HCT116 (cell line): ENCODE results near the gene CCDC71. TPM values are rescaled to one million over a fixed set of nuclear protein-coding genes. Genes with fewer than 3 reads are reported as not detected.

Experiments used
- ATAC-seq: fragments of 200-7000 bp; cut with Tn5 transposase; 2 replicates; pipeline ENCODE4 v1.9.1; 2020; ENCODE audit warnings: mild to moderate bottlenecking, moderate library complexity
- BruUV-seq: library from RNA; stranded (reverse); fragments of 400-500 nt; replicated peaks from 2 replicates; lab custom pipeline; 2021; lab: Mats Ljungman, UMichigan
- CTCF ChIA-PET: fragments of 300-600 bp; sonication (Branson Sonifier 250); formaldehyde crosslinking; loops from one replicate; lab custom pipeline; 2021; ENCODE audit warnings: antibody characterized with exemption; lab: Charles Lee
- POLR2A ChIA-PET: fragments of 300-600, 350-600 bp; sonication (Branson Sonifier 250); formaldehyde crosslinking; loops from one replicate; lab custom pipeline; 2021; ENCODE audit warnings: antibody characterized with exemption; lab: Charles Lee
- RAD21 ChIA-PET, 2 experiments: fragments of 300-600 bp; sonication (Branson Sonifier 250); formaldehyde crosslinking; loops; one replicate each; lab custom pipeline; 2023; ENCODE audit warnings: low total read pairs in 2 of 2; ENCODE audit not compliant: uncharacterized antibody in 2 of 2, unreplicated experiment in 2 of 2, low non-redundant PET in 1 of 2; lab: Charles Lee
- DNase-seq: peaks from one replicate; pipeline ENCODE4 v3.0.0-alpha.2; 2010; ENCODE audit warnings: low read depth, low spot score
- H2AFZ ChIP-seq: fragments of 200-600 bp; shearing (Covaris generic), sonication (generic); 2 replicates; pipeline ENCODE4 v1.6.1; 2017; ENCODE audit warnings: low read depth, mixed run types, mixed read lengths, antibody characterized with exemption, low read length; ENCODE audit not compliant: poor library complexity, severe bottlenecking
- H3K27ac ChIP-seq: 2 replicates; pipeline ENCODE4 v1.5.1; 2012; ENCODE audit warnings: low read depth, low read length
- H3K27me3 ChIP-seq: fragments of 200-600 bp; sonication (generic); 2 replicates; pipeline ENCODE4 v1.6.1; 2016; ENCODE audit warnings: mixed run types, low read length, mixed read lengths; ENCODE audit not compliant: insufficient read depth
- H3K36me3 ChIP-seq, 2 experiments: fragments of 200-500 bp in 1 of 2; fragments of 200-600 bp in 1 of 2; sonication (Bioruptor generic) in 1 of 2; sonication (generic) in 1 of 2; 2 replicates each; pipeline versions ENCODE4 v1.5.1 to v1.6.1; 2014 to 2016; ENCODE audit warnings: low read length in 2 of 2, inconsistent platforms in 1 of 2, mixed read lengths in 1 of 2, mixed run types in 1 of 2; ENCODE audit not compliant: insufficient read depth in 2 of 2, control insufficient read depth in 1 of 2
- H3K4me1 ChIP-seq, 2 experiments: fragments of 200-600 bp in 1 of 2; sonication (generic) in 1 of 2; 2 replicates each; pipeline versions ENCODE4 v1.5.1 to v1.6.1; 2012 to 2017; ENCODE audit warnings: low read length in 2 of 2, inconsistent platforms in 1 of 2, mild to moderate bottlenecking in 1 of 2, mixed read lengths in 1 of 2, mixed run types in 1 of 2, moderate library complexity in 1 of 2; ENCODE audit not compliant: insufficient read depth in 2 of 2, control insufficient read depth in 1 of 2
- H3K4me2 ChIP-seq: fragments of 200-600 bp; sonication (generic); 2 replicates; pipeline ENCODE4 v1.6.1; 2017; ENCODE audit warnings: mixed run types, low read length, mixed read lengths
- H3K4me3 ChIP-seq, 2 experiments: fragments of 200-600 bp in 1 of 2; sonication (generic) in 1 of 2; replicated peaks in 1 of 2; 2 replicates each; pipeline ENCODE4 v1.5.1; 2011 to 2016; ENCODE audit warnings: low read length in 2 of 2, control low read depth in 1 of 2, low read depth in 1 of 2, mild to moderate bottlenecking in 1 of 2, mixed read lengths in 1 of 2, mixed run types in 1 of 2
- H3K79me2 ChIP-seq: fragments of 200-600 bp; sonication (generic); 2 replicates; pipeline ENCODE4 v1.6.1; 2017; ENCODE audit warnings: mild to moderate bottlenecking, mixed run types, low read length, moderate library complexity, mixed read lengths; ENCODE audit not compliant: insufficient read depth
- H3K9ac ChIP-seq: fragments of 200-600 bp; sonication (generic); 2 replicates; pipeline ENCODE4 v1.6.1; 2016; ENCODE audit warnings: low read length, mixed read lengths
- H3K9me2 ChIP-seq: fragments of 200-600 bp; sonication (generic), shearing (Covaris generic); 2 replicates; pipeline ENCODE4 v1.6.1; 2017; ENCODE audit warnings: mixed run types, mild to moderate bottlenecking, moderate library complexity; ENCODE audit not compliant: insufficient read depth
- H3K9me3 ChIP-seq, 2 experiments: fragments of 200-500 bp in 1 of 2; fragments of 200-600 bp in 1 of 2; sonication (Bioruptor generic) in 1 of 2; sonication (generic) in 1 of 2; 2 replicates each; pipeline ENCODE4 v1.6.1; 2014 to 2017; ENCODE audit warnings: low read length in 2 of 2, mixed read lengths in 2 of 2, inconsistent platforms in 1 of 2, low read depth in 1 of 2, mild to moderate bottlenecking in 1 of 2, mixed run types in 1 of 2, moderate library complexity in 1 of 2; ENCODE audit not compliant: control insufficient read depth in 1 of 2, insufficient read depth in 1 of 2
- H4K20me1 ChIP-seq: fragments of 200-600 bp; sonication (generic), shearing (Covaris generic); 2 replicates; pipeline ENCODE4 v1.6.1; 2017; ENCODE audit warnings: mixed run types, mild to moderate bottlenecking, moderate library complexity; ENCODE audit not compliant: insufficient read depth
- CBX3 ChIP-seq: IDR thresholded peaks from 2 replicates; pipeline ENCODE4 v1.6.1; 2012; ENCODE audit warnings: low read depth
- EGR1 ChIP-seq: IDR thresholded peaks from 2 replicates; pipeline ENCODE4 v1.6.1; 2012; ENCODE audit warnings: low read depth
- EZH2phosphoT487 ChIP-seq: fragments of 200-600 bp; IDR thresholded peaks from 2 replicates; pipeline ENCODE4 v1.6.1; 2018; ENCODE audit warnings: antibody characterized with exemption, borderline replicate concordance
- FOSL1 ChIP-seq: IDR thresholded peaks from 2 replicates; pipeline ENCODE4 v1.6.1; 2012; ENCODE audit warnings: low read depth
- JUND ChIP-seq: IDR thresholded peaks from 2 replicates; pipeline ENCODE4 v1.6.1; 2012
- RAD21 ChIP-seq: IDR thresholded peaks from 2 replicates; pipeline ENCODE4 v1.6.1; 2012; ENCODE audit warnings: low read depth, mild to moderate bottlenecking
- SIN3A ChIP-seq: IDR thresholded peaks from 2 replicates; pipeline ENCODE4 v1.6.1; 2012; ENCODE audit warnings: low read depth
- SP1 ChIP-seq: IDR thresholded peaks from 2 replicates; pipeline ENCODE4 v1.6.1; 2012; ENCODE audit warnings: low read depth
- TCF7L2 ChIP-seq: IDR thresholded peaks from 2 replicates; pipeline ENCODE4 v1.7.0; 2011; ENCODE audit warnings: borderline replicate concordance, inconsistent platforms; ENCODE audit not compliant: insufficient read depth, insufficient read length; ENCODE audit errors: extremely low read depth
- ZFX ChIP-seq: fragments of 450-650 bp; IDR thresholded peaks from 2 replicates; pipeline ENCODE4 v1.6.1; 2017
- intact Hi-C: fragments of 100-400 bp; cut with micrococcal nuclease; formaldehyde crosslinking; loops from 2 replicates; pipeline ENCODE4 v1.10.0; 2022
- total RNA-seq: library from RNA; stranded (reverse); gene quantifications from one replicate; pipeline ENCODE4 v1.2.1, GENCODE V29; 2021; ENCODE audit not compliant: unreplicated experiment
- TF ChIP-seq, protein P1 (sequence below): IDR thresholded peaks from 2 replicates; pipeline ENCODE4 v1.6.1; 2011; ENCODE audit warnings: mild to moderate bottlenecking, low read length, moderate library complexity; ENCODE audit not compliant: insufficient replicate concordance; ENCODE audit errors: extremely low read depth
- TF ChIP-seq, protein P2 (sequence below): IDR thresholded peaks from 2 replicates; pipeline ENCODE4 v1.6.1; 2012

CCDC71 gene
- total RNA-seq, 1 experiment from 2014 or later: 32.8 TPM

DNA sequence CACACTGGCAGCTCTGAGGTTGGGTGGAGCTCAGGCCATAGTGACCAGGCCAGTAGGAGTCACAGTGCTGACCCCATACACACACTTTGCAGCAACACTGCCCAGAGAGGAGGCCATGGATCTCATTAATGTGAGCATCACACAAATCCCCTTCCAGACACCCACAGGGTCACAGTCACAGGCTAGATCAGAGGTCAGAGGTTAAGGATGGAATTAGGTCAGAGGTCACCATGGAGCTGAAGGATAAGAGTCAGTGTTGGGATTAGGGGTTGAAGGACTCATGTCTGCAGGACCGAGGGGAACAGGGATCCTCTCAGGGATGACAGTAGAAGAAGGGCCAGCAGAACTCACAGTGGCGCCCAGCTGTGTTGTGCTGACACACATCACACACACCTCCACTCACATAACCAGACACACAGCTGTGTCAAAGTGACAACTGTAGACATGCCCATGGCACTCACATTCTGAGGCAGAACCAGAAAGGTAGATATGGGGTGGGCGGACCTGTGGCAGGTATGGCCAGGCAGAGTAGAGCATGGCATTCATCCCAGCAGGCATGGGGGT, 12.7 kb downstream of the CCDC71 start (continued):
- TF ChIP-seq, protein P1, sequence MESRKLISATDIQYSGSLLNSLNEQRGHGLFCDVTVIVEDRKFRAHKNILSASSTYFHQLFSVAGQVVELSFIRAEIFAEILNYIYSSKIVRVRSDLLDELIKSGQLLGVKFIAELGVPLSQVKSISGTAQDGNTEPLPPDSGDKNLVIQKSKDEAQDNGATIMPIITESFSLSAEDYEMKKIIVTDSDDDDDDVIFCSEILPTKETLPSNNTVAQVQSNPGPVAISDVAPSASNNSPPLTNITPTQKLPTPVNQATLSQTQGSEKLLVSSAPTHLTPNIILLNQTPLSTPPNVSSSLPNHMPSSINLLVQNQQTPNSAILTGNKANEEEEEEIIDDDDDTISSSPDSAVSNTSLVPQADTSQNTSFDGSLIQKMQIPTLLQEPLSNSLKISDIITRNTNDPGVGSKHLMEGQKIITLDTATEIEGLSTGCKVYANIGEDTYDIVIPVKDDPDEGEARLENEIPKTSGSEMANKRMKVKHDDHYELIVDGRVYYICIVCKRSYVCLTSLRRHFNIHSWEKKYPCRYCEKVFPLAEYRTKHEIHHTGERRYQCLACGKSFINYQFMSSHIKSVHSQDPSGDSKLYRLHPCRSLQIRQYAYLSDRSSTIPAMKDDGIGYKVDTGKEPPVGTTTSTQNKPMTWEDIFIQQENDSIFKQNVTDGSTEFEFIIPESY: no peak

DNA sequence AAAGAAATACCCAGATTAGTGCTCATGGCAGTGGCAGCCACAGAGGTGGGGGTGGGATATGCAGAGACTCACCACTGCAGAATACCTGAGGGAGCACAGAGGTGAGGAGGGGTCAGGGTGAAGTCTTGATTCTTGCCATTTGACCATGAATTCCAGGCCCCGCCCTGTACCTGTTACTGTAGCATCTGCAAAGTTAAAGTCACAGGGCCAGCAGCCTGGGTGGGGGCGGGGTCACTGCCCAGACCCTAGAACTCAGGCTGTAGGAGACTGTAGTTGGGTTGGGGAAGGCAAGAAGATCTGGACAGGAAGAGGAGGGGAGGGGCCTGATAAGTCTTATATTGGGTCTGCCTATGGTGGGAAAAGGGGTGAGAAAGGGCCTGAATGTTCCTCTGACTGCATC, 14.5 kb downstream of the CCDC71 start:
- RAD21 ChIA-PET: no interaction called here
- H3K4me2 ChIP-seq: no peak overlapping the region
- CTCF ChIA-PET: no interaction called here
- intact Hi-C loops: no loop called here
- no peak overlapping the region for H3K4me3 ChIP-seq
- ATAC-seq (no peak), DNase-seq (no peak)
- no peaks in the 10 kb centered on the region for H3K36me3 ChIP-seq
- no peaks in the 10 kb centered on the region for H3K9me2 ChIP-seq
- no peaks in the 10 kb centered on the region for H3K9me3 ChIP-seq
- POLR2A ChIA-PET: no interaction called here
- no peaks in the 10 kb centered on the region for H4K20me1 ChIP-seq
- H2AFZ ChIP-seq: no peak overlapping the region
- TF ChIP-seq, protein P1: no peak
- TF ChIP-seq JUND (no peak), SP1 (no peak), FOSL1 (no peak), EZH2phosphoT487 (no peak), ZFX (no peak), EGR1 (no peak), RAD21 (no peak), SIN3A (no peak), TCF7L2 (no peak), CBX3 (no peak)
- TF ChIP-seq, protein P2, sequence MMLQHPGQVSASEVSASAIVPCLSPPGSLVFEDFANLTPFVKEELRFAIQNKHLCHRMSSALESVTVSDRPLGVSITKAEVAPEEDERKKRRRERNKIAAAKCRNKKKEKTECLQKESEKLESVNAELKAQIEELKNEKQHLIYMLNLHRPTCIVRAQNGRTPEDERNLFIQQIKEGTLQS: no peak
- H3K4me1 ChIP-seq: no peaks in the 10 kb centered on the region
- H3K9ac ChIP-seq: no peak overlapping the region
- no TSS peak for BruUV-seq
- no peaks in the 10 kb centered on the region for H3K27me3 ChIP-seq
- H3K79me2 ChIP-seq: no peaks in the 10 kb centered on the region
- no peak overlapping the region for H3K27ac ChIP-seq
